B cell (primary cell): ENCODE results near the gene MYO19. TPM values are rescaled to one million over a fixed set of nuclear protein-coding genes. Genes with fewer than 3 reads are reported as not detected.

Source experiments
- ATAC-seq: fragments of 200-7000 bp; cut with Tn5 transposase; one replicate; pipeline ENCODE4 v1.10.0; 2021; ENCODE audit warnings: low read depth, mild to moderate bottlenecking, moderate number of reproducible peaks, moderate library complexity
- CTCF ChIA-PET: fragments of 350-600 bp; sonication (Branson Sonifier 250); formaldehyde crosslinking; loops from one replicate; lab custom pipeline; 2021; ENCODE audit warnings: antibody characterized with exemption, inconsistent platforms; lab: Charles Lee
- POLR2A ChIA-PET: fragments of 350-600 bp; sonication (Branson Sonifier 250); formaldehyde crosslinking; loops from one replicate; lab custom pipeline; 2021; ENCODE audit warnings: antibody characterized with exemption; lab: Charles Lee
- DNase-seq: peaks from one replicate; pipeline ENCODE4 v3.0.0; 2013
- H2AFZ ChIP-seq: 2 replicates; pipeline ENCODE4 v1.6.1; 2012; ENCODE audit warnings: mild to moderate bottlenecking, low read depth, low read length; ENCODE audit not compliant: insufficient read depth, poor library complexity, severe bottlenecking
- H3K27ac ChIP-seq, 2 donors: 1 replicate in 1 of 2; 2 replicates in 1 of 2; pipeline ENCODE4 v1.5.1; 2012 to 2013; ENCODE audit warnings: low read length in 2 of 2, mild to moderate bottlenecking in 2 of 2, moderate library complexity in 1 of 2
- H3K27me3 ChIP-seq, 4 experiments: fragments of 200-600 bp in 1 of 4; sonication (generic) in 1 of 4; replicated peaks in 1 of 4; 1 replicate in 2 of 4; 2 replicates in 2 of 4; pipeline versions ENCODE4 v1.6.1 to v1.7.0; 2013 to 2016; ENCODE audit warnings: low read length in 3 of 4, mild to moderate bottlenecking in 2 of 4, mixed read lengths in 1 of 4, moderate library complexity in 1 of 4; ENCODE audit not compliant: insufficient read depth in 4 of 4, control insufficient read depth in 3 of 4; ENCODE audit errors: control extremely low read depth in 1 of 4
- H3K36me3 ChIP-seq, 2 experiments: replicated peaks in 1 of 2; 1 replicate in 1 of 2; 2 replicates in 1 of 2; pipeline versions ENCODE4 v1.6.1 to v1.7.1; 2013; ENCODE audit warnings: low read length in 1 of 2; ENCODE audit not compliant: insufficient read depth in 2 of 2, control insufficient read depth in 1 of 2; ENCODE audit errors: control extremely low read depth in 1 of 2, extremely low read depth in 1 of 2
- H3K4me1 ChIP-seq, 2 donors: fragments of 200-600 bp in 1 of 2; sonication (generic) in 1 of 2; 1 replicate in 1 of 2; 2 replicates in 1 of 2; pipeline versions ENCODE4 v1.5.1 to v1.6.1; 2013 to 2017; ENCODE audit warnings: low read length in 2 of 2; ENCODE audit not compliant: control insufficient read depth in 2 of 2, insufficient read depth in 2 of 2
- H3K4me2 ChIP-seq: replicated peaks from 2 replicates; pipeline ENCODE3; 2012; ENCODE audit warnings: mild to moderate bottlenecking, low read depth, low read length; ENCODE audit not compliant: poor library complexity, severe bottlenecking
- H3K4me3 ChIP-seq, 5 experiments: fragments of 200-600 bp in 1 of 5; sonication (generic) in 1 of 5; 1 replicate in 3 of 5; 2 replicates in 2 of 5; pipeline versions ENCODE4 v1.5.1 to v1.7.0; 2011 to 2016; ENCODE audit warnings: low read length in 4 of 5, mild to moderate bottlenecking in 4 of 5, low read depth in 2 of 5, control low read depth in 1 of 5, moderate library complexity in 1 of 5; ENCODE audit not compliant: insufficient read depth in 1 of 5; ENCODE audit errors: control extremely low read depth in 1 of 5, extremely low read depth in 1 of 5
- H3K79me2 ChIP-seq: fragments of 200-600 bp; sonication (generic); one replicate; pipeline ENCODE4 v1.6.0; 2016; ENCODE audit warnings: low read length; ENCODE audit not compliant: control insufficient read depth, insufficient read depth
- H3K9ac ChIP-seq: fragments of 200-600 bp; sonication (generic); 2 replicates; pipeline ENCODE4 v1.6.1; 2017; ENCODE audit warnings: mild to moderate bottlenecking, low read length, moderate library complexity
- H3K9me3 ChIP-seq, 3 donors: one replicate each; pipeline versions ENCODE4 v1.6.1 to v1.7.1; 2013; ENCODE audit warnings: low read length in 2 of 3; ENCODE audit not compliant: control insufficient read depth in 2 of 3, insufficient read depth in 1 of 3; ENCODE audit errors: control extremely low read depth in 1 of 3
- H4K20me1 ChIP-seq: 2 replicates; pipeline ENCODE4 v1.6.0; 2012; ENCODE audit warnings: mild to moderate bottlenecking, low read length; ENCODE audit not compliant: insufficient read depth, control insufficient read depth, poor library complexity, severe bottlenecking
- H3K27ac Mint-ChIP-seq: one replicate; pipeline ENCODE4 v1.8.0; 2021; ENCODE audit warnings: mixed read lengths
- H3K27me3 Mint-ChIP-seq: one replicate; pipeline ENCODE4 v1.8.0; 2021; ENCODE audit warnings: mixed read lengths
- H3K4me1 Mint-ChIP-seq: one replicate; pipeline ENCODE4 v1.8.0; 2021; ENCODE audit warnings: mixed read lengths
- H3K4me3 Mint-ChIP-seq: one replicate; pipeline ENCODE4 v1.8.0; 2021; ENCODE audit warnings: mixed read lengths
- H3K9me3 Mint-ChIP-seq: one replicate; pipeline ENCODE4 v1.8.0; 2022; ENCODE audit warnings: mixed read lengths; ENCODE audit not compliant: insufficient read depth
- EZH2 ChIP-seq: IDR thresholded peaks from 2 replicates; pipeline ENCODE4 v1.6.1; 2012; ENCODE audit warnings: borderline replicate concordance, low read depth, mild to moderate bottlenecking, moderate library complexity, low read length; ENCODE audit not compliant: insufficient read depth, poor library complexity, severe bottlenecking
- WGBS: methylation state at CpG from one replicate; pipeline ENCODE4 v1.1.5; 2013; ENCODE audit warnings: missing lambda C conversion rate; ENCODE audit not compliant: insufficient coverage; 5-methylcytosine and 5-hydroxymethylcytosine counted together
- intact Hi-C: fragments of 100-400 bp; cut with micrococcal nuclease; formaldehyde crosslinking; loops from one replicate; pipeline ENCODE4 v1.10.0; 2022
- polyA plus RNA-seq: library from polyadenylated mRNA; depleted of rRNA; stranded (reverse); fragments of >200 nt; gene quantifications from 2 replicates; pipeline ENCODE4 v1.2.3, GENCODE V29; 2012
- total RNA-seq, 2 donors: library from RNA; stranded (reverse); fragments of 120-200 nt in 1 of 2; gene quantifications; 1 replicate in 1 of 2; 2 replicates in 1 of 2; pipeline versions ENCODE4 v1.2.3 to v1.2.4, GENCODE V29; 2013 to 2022
- TF ChIP-seq, protein P1 (sequence below): fragments of 200-600 bp; IDR thresholded peaks from one replicate; pipeline ENCODE4 v1.8.0; 2022; ENCODE audit warnings: antibody characterized with exemption, mild to moderate bottlenecking

MYO19 gene
- total and polyA plus RNA-seq, 2 donors (not counting 1 experiment from before 2014, with no cell fraction given): 65.7 to 88.7 TPM

DNA sequence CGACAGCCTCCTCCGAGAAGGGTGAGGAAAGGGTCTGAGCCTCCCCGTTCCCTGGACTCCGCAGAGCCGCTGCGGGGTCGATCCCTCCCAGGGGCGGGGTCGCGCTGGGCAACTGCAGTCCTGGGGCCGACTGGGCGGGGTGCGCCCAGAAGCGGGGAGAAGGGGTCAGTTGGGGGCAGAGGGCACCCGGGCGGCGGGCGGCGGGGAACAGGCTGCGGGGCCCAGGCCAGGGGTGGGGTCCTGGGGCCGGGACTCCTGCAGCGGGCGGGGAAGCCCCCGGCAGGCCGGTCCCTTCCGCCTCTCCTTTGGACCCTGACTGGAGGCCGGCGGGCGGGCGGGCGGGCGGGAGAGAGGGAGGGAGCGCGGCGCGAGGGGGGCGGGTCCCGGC is 10.4 kb upstream of the MYO19 start:
- under 1% methylated on average over 20 of the region's 38 CpGs for WGBS

More for the DNA sequence above, 10.4 kb upstream of the MYO19 start:
- peaks cover 78% of the 10 kb centered on the region for H3K79me2 ChIP-seq
- TF ChIP-seq EZH2: no peak
- TF ChIP-seq, protein P1, sequence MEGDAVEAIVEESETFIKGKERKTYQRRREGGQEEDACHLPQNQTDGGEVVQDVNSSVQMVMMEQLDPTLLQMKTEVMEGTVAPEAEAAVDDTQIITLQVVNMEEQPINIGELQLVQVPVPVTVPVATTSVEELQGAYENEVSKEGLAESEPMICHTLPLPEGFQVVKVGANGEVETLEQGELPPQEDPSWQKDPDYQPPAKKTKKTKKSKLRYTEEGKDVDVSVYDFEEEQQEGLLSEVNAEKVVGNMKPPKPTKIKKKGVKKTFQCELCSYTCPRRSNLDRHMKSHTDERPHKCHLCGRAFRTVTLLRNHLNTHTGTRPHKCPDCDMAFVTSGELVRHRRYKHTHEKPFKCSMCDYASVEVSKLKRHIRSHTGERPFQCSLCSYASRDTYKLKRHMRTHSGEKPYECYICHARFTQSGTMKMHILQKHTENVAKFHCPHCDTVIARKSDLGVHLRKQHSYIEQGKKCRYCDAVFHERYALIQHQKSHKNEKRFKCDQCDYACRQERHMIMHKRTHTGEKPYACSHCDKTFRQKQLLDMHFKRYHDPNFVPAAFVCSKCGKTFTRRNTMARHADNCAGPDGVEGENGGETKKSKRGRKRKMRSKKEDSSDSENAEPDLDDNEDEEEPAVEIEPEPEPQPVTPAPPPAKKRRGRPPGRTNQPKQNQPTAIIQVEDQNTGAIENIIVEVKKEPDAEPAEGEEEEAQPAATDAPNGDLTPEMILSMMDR: no peak
- ChIA-PET CTCF (interaction anchor here (0.9 to 5.0 kb wide), 5 partner anchors 8 to 56 kb away, joined by 3 to 34 read pairs (median 5); partner anchors contain the start of genes MRM1, MYO19 and PIGW), POLR2A (interaction anchor here (0.6 to 3.5 kb wide), 8 partner anchors 10 to 59 kb away, joined by 3 to 57 read pairs (median 4); partner anchors contain the start of genes MRM1, MYO19, PIGW and ZNHIT3)
- H3K4me1 ChIP-seq: peaks cover 36 to 45% of the 10 kb centered on the region in 2 donors
- peak overlapping the region; percentile 100 for H3K9ac ChIP-seq
- peak overlapping the region; percentile 98 for H3K27ac Mint-ChIP-seq
- H3K9me3 Mint-ChIP-seq: no peaks in the 10 kb centered on the region
- no peaks in the 10 kb centered on the region for H3K9me3 ChIP-seq
- H3K27ac ChIP-seq: peak overlapping the region; percentile 96 to 100
- H3K36me3 ChIP-seq: peaks cover 0 to 6% of the 10 kb centered on the region in 2 experiments
- H3K27me3 ChIP-seq: no peaks in the 10 kb centered on the region
- H3K27me3 Mint-ChIP-seq: no peaks in the 10 kb centered on the region
- H4K20me1 ChIP-seq: peaks cover 47% of the 10 kb centered on the region
- peak overlapping the region; percentile 96 for H3K4me3 Mint-ChIP-seq
- peak overlapping the region; percentile 93 for H3K4me2 ChIP-seq
- no peak for DNase-seq
- H3K4me3 ChIP-seq: peak overlapping the region; percentile 36 to 94 (median 91)
- ATAC-seq: no peak
- intact Hi-C loops: loop anchor here (1.0 to 10.0 kb wide), 7 partner anchors 46 to 1200 kb away; partner anchors contain the start of genes AATF, DHRS11, MRM1 and ZNHIT3
- H3K4me1 Mint-ChIP-seq: peaks cover 41% of the 10 kb centered on the region
- H2AFZ ChIP-seq: peak overlapping the region; percentile 89
